Measurements from ENCODE around the gene TASOR2.

The TASOR2 gene

GRCh38 chr10:5658871-5659618 is 25.6 kb upstream of the TASOR2 start:
- DNase-seq (ENCODE audit: low read depth): no peak

GRCh38 chr10:5659702-5660528 is 24.7 kb upstream of the TASOR2 start:
- peak; percentile 27 for DNase-seq (ENCODE audit: low read depth)

GRCh38 chr10:5661043-5661442 is 23.6 kb upstream of the TASOR2 start:
- DNase-seq (ENCODE audit: low read depth): no peak

GRCh38 chr10:5662708-5663579 is 21.7 kb upstream of the TASOR2 start:
- DNase-seq (ENCODE audit: low read depth): no peak

- no peak for DNase-seq (ENCODE audit: low read depth)
Measured at GRCh38 chr10:5663692-5664427, 20.8 kb upstream of the TASOR2 start.

GRCh38 chr10:5665373-5666007 is 19.1 kb upstream of the TASOR2 start:
- DNase-seq (ENCODE audit: low read depth): no peak

- no peak for DNase-seq (ENCODE audit: low read depth)
Measured at GRCh38 chr10:5666008-5666840, 18.4 kb upstream of the TASOR2 start, which contains the start of gene ASB13. Gene ASB13 (minus strand): TSS chr10:5666595. CDS start chr10:5666551, 44 bp downstream.

- DNase-seq (ENCODE audit: low read depth): no peak
Measured at GRCh38 chr10:5666841-5667630, 17.6 kb upstream of the TASOR2 start.

- DNase-seq (ENCODE audit: low read depth): no peak
Measured at GRCh38 chr10:5668429-5668828, 16.2 kb upstream of the TASOR2 start.

GRCh38 chr10:5669604-5670003 is 15.0 kb upstream of the TASOR2 start:
- no peak for DNase-seq (ENCODE audit: low read depth)

GRCh38 chr10:5670662-5671375 is 13.8 kb upstream of the TASOR2 start:
- no peak for DNase-seq (ENCODE audit: low read depth)

GRCh38 chr10:5678397-5679036 is 6.1 kb upstream of the TASOR2 start:
- DNase-seq (ENCODE audit: low read depth): no peak

- DNase-seq (ENCODE audit: low read depth): no peak
Measured at GRCh38 chr10:5679037-5679435, 5.6 kb upstream of the TASOR2 start.

GRCh38 chr10:5679606-5680005 is 5.0 kb upstream of the TASOR2 start:
- peak; percentile 56 for DNase-seq (ENCODE audit: low read depth)

- no peak for DNase-seq (ENCODE audit: low read depth)
Measured at GRCh38 chr10:5681930-5682329, 2.7 kb upstream of the TASOR2 start.

- no peak for DNase-seq (ENCODE audit: low read depth)
Measured at GRCh38 chr10:5683065-5683464, 1.6 kb upstream of the TASOR2 start.

GRCh38 chr10:5684971-5685763 is 529 bp downstream of the TASOR2 start:
- DNase-seq (ENCODE audit: low read depth): peak; percentile 64
